H1 (cell line): ENCODE data around the gene GALNTL6.

Source experiments
- CBX8 ChIP-seq: fragments of 300-800, 300-1000 bp; sonication (generic); IDR thresholded peaks from 2 replicates; pipeline ENCODE4 v1.7.1; 2016; ENCODE audit warnings: low read depth, low read length, borderline replicate concordance
- EZH2 ChIP-seq: fragments of 200-600 bp; sonication (generic); IDR thresholded peaks from 2 replicates; pipeline ENCODE4 v1.7.1; 2012; ENCODE audit warnings: low read depth, mild to moderate bottlenecking, moderate library complexity, low read length, inconsistent platforms; ENCODE audit not compliant: severe bottlenecking
- KDM1A ChIP-seq: fragments of 200-600, 300-600 bp; sonication (generic); IDR thresholded peaks from 2 replicates; pipeline ENCODE4 v1.7.1; 2016; ENCODE audit warnings: mild to moderate bottlenecking, low read length, borderline replicate concordance
- NANOG ChIP-seq: IDR thresholded peaks from 2 replicates; pipeline ENCODE4 v1.6.1; 2011; ENCODE audit warnings: low read length, low read depth, mild to moderate bottlenecking, inconsistent platforms; ENCODE audit not compliant: insufficient read depth, poor library complexity, severe bottlenecking
- POLR2A ChIP-seq, 2 experiments: IDR thresholded peaks; 1 replicate in 1 of 2; 2 replicates in 1 of 2; pipeline ENCODE4 v1.6.1; 2011; ENCODE audit warnings: low read depth in 2 of 2, low read length in 2 of 2, mild to moderate bottlenecking in 2 of 2; ENCODE audit errors: control extremely low read depth in 1 of 2
- SP2 ChIP-seq: IDR thresholded peaks from 2 replicates; pipeline ENCODE4 v1.6.1; 2012; ENCODE audit warnings: mild to moderate bottlenecking, low read length, inconsistent platforms
- SUZ12 ChIP-seq: fragments of 200-600 bp; sonication (generic); IDR thresholded peaks from 2 replicates; pipeline ENCODE4 v1.6.1; 2012; ENCODE audit warnings: mild to moderate bottlenecking, inconsistent platforms, low read length, moderate library complexity, mixed read lengths
- YY1 ChIP-seq: IDR thresholded peaks from 2 replicates; pipeline ENCODE4 v1.6.1; 2011; ENCODE audit warnings: low read depth, mild to moderate bottlenecking, low read length
- TF ChIP-seq, protein P1 (sequence below): IDR thresholded peaks from 2 replicates; pipeline ENCODE4 v1.6.1; 2012; ENCODE audit warnings: low read length, inconsistent platforms
- TF ChIP-seq, protein P2 (sequence below), 3 experiments: IDR thresholded peaks; 1 replicate in 2 of 3; 2 replicates in 1 of 3; pipeline versions ENCODE4 v1.5.1 to v1.6.1; 2011; ENCODE audit warnings: low read length in 3 of 3, mild to moderate bottlenecking in 3 of 3, inconsistent platforms in 2 of 3, low read depth in 1 of 3, moderate library complexity in 1 of 3; ENCODE audit not compliant: insufficient read depth in 1 of 3; ENCODE audit errors: control extremely low read depth in 1 of 3

- TF ChIP-seq POLR2A (IDR thresholded peaks at IDR 0.05; ENCODE audit: control extremely low read depth in 1 of 2, low read depth in 2 of 2, low read length in 2 of 2) (no peak), NANOG (no peak), KDM1A (no peak), YY1 (no peak), CBX8 (no peak), SP2 (no peak), EZH2 (no peak), SUZ12 (no peak)
- TF ChIP-seq, protein P1, sequence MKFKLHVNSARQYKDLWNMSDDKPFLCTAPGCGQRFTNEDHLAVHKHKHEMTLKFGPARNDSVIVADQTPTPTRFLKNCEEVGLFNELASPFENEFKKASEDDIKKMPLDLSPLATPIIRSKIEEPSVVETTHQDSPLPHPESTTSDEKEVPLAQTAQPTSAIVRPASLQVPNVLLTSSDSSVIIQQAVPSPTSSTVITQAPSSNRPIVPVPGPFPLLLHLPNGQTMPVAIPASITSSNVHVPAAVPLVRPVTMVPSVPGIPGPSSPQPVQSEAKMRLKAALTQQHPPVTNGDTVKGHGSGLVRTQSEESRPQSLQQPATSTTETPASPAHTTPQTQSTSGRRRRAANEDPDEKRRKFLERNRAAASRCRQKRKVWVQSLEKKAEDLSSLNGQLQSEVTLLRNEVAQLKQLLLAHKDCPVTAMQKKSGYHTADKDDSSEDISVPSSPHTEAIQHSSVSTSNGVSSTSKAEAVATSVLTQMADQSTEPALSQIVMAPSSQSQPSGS, result no peak
- TF ChIP-seq, protein P2, sequence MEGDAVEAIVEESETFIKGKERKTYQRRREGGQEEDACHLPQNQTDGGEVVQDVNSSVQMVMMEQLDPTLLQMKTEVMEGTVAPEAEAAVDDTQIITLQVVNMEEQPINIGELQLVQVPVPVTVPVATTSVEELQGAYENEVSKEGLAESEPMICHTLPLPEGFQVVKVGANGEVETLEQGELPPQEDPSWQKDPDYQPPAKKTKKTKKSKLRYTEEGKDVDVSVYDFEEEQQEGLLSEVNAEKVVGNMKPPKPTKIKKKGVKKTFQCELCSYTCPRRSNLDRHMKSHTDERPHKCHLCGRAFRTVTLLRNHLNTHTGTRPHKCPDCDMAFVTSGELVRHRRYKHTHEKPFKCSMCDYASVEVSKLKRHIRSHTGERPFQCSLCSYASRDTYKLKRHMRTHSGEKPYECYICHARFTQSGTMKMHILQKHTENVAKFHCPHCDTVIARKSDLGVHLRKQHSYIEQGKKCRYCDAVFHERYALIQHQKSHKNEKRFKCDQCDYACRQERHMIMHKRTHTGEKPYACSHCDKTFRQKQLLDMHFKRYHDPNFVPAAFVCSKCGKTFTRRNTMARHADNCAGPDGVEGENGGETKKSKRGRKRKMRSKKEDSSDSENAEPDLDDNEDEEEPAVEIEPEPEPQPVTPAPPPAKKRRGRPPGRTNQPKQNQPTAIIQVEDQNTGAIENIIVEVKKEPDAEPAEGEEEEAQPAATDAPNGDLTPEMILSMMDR (IDR thresholded peaks at IDR 0.05; ENCODE audit: control extremely low read depth in 1 of 3, insufficient read depth in 1 of 3, low read depth in 1 of 3, low read length in 3 of 3), result no peak
Observed at GRCh38 chr4:172578712-172579111, 765.5 kb downstream of the GALNTL6 start.
